Prostate gland (tissue), 2 donors: Measurements from ENCODE around the gene PRDM16.

ENCODE experiments used
- CTCF ChIP-seq, 4 experiments: fragments of 200-600 bp in 2 of 4; fragments of 450-650 bp in 2 of 4; sonication (generic) in 2 of 4; IDR thresholded peaks; 1 replicate in 3 of 4; 2 replicates in 1 of 4; pipeline ENCODE4 v1.5.1; 2016 to 2019; ENCODE audit warnings: antibody characterized with exemption in 4 of 4, mild to moderate bottlenecking in 2 of 4, moderate library complexity in 2 of 4
- POLR2A ChIP-seq: fragments of 450-650 bp; IDR thresholded peaks from one replicate; pipeline ENCODE4 v1.6.1; 2016; ENCODE audit warnings: antibody characterized with exemption, mild to moderate bottlenecking
- POLR2AphosphoS5 ChIP-seq: sonication (generic); formaldehyde crosslinking; IDR thresholded peaks from one replicate; pipeline ENCODE4 v1.6.1; 2017; ENCODE audit warnings: antibody characterized with exemption

- TF ChIP-seq CTCF (IDR thresholded peaks at IDR 0.05): no peak
- no peak for TF ChIP-seq POLR2AphosphoS5
- no peak for TF ChIP-seq POLR2A
These were observed 375.3 kb downstream of the PRDM16 start for GRCh38 chr1:3444298-3444697.
